ENCODE results near the gene FREY1. TPM values are rescaled to one million over a fixed set of nuclear protein-coding genes. Genes with fewer than 3 reads are reported as not detected.

Gene FREY1
- total and polyA plus RNA-seq, 9 of the 15 experiments (the other 6 are each of a cell fraction or from before 2014, with no cell fraction given) = 0.25 to 1.5 (median 1.1) TPM; not detected in 5

DNA sequence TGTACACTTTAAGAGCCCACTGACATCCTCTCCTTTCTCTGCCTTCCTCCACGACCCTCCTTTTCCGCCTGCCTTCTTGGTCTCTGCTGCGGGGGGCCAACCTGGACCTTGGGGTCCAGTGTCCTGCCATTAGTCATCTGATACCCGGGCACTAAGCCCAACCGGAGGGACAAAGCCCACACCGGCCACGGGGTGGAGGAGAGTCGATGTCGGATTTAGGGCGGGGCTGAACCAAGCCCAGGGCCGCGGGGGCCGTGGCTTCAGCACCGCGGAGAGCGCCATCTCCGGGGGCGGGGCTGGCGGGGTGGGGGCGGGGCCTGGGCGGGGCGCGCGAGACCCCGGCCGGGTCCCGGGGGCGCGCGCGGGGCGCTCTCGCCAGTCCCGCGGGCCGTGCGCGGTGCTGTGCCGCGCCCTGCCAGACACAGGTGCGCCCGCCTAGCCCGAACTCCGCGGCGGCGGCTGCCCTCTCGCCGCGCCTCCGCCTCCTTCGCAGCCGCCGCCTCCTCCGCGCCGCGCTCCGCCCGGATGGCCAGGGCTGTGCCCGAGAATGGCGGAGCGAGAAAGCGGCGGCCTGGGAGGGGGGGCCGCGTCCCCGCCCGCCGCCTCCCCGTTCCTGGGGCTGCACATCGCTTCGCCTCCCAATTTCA lies 21.7 kb downstream of the FREY1 start, which contains the start of gene MAPK8IP1 (continued):
- TF ChIP-seq MAZ (CRISPR knock-in tag; conservative IDR thresholded peaks at IDR 0.05 in 1 of 2, IDR thresholded peaks at IDR 0.05 in 1 of 2) = peak; percentile 37 to 81; a peak in 2 of 4 replicates
- no peak for TF ChIP-seq SMARCA5 (IDR thresholded peaks at IDR 0.05)
- peak; percentile 63 for TF ChIP-seq HMGN3 (IDR thresholded peaks at IDR 0.05; ENCODE audit: borderline replicate concordance, extremely low read depth, insufficient read length, low read depth, low read length)
- peak; percentile 26 to 42; a peak in 1 of 4 replicates for TF ChIP-seq SIN3A (IDR thresholded peaks at IDR 0.05; ENCODE audit: borderline replicate concordance in 2 of 2, control insufficient read depth in 1 of 2, low read depth in 2 of 2, low read length in 2 of 2)
- peak; percentile 33 for TF ChIP-seq ZFP36 (IDR thresholded peaks at IDR 0.05; ENCODE audit: low read depth, low read length, partially characterized antibody)

DNA sequence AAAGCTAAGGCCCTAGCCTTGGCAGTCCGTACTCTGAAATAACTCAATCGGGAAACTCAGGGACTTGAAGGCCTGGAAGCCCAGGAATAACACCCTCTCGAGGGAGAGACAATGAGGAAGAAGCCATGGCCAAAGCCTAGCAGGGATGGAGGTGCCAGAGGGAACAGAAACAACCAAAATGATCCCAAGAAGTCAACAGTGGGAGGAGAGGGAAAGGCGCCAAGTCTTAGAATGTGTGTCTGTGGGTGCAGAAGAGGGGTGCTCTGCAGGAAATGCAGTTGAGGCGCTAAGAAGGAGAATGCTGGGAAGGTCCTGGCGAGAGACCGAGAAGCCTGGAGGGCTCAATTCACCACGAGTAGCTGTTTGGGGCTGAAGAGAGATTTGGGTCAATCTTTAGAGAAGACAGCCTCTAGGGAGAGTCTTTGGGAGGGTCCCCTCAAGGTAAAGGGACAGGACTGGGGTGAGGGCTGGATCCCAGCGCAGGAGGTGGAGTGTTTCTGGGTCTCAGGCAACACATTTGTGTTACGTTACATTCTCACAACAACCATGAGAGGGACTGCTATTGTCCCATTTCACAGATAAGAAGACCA lies 22.4 kb downstream of the FREY1 start:
- Histone ChIP-seq H3K9me3 (replicated peaks; ENCODE audit: control insufficient read depth, insufficient read depth, low read depth, low read length) (no peaks in the 10 kb centered on the region), H3K27me3 (ENCODE audit: control insufficient read depth in 2 of 2, insufficient read depth in 2 of 2, low read length in 2 of 2) (no peaks in the 10 kb centered on the region), H3K9ac (ENCODE audit: insufficient read depth in 1 of 2, low read depth in 2 of 2, low read length in 2 of 2) (no peak overlapping the region), H3K79me2 (ENCODE audit: control insufficient read depth, insufficient read depth, low read length) (no peaks in the 10 kb centered on the region), H3K9me1 (ENCODE audit: control insufficient read depth, insufficient read depth, low read length) (no peaks in the 10 kb centered on the region), H3K27ac (ENCODE audit: extremely low read depth, low read depth, low read length) (no peak overlapping the region), H3K36me3 (ENCODE audit: control insufficient read depth, insufficient read depth, low read length) (peaks cover 21% of the 10 kb centered on the region; the same call in 2 of the 3 replicates), H2AFZ (ENCODE audit: low read depth, low read length) (no peak overlapping the region), H3K4me2 (ENCODE audit: insufficient read depth, low read length) (peak overlapping the region; percentile 39; the same call in 1 of the 2 replicates), H3K4me3 (no peak overlapping the region), H4K20me1 (replicated peaks; ENCODE audit: control insufficient read depth, insufficient read depth, low read length) (peaks cover 30% of the 10 kb centered on the region), H3K4me1 (replicated peaks in 1 of 2; ENCODE audit: control insufficient read depth in 2 of 2, insufficient read depth in 2 of 2, low read length in 2 of 2) (peaks cover 4 to 29% of the 10 kb centered on the region in 2 experiments)
- CTCF ChIA-PET (ENCODE audit: low intra/inter-chr PET ratio) = no interaction called here
- FAIRE-seq (no peak), ATAC-seq (no peak), DNase-seq (ENCODE audit: extremely low read depth in 1 of 4, low spot score in 3 of 4) (no peak)
- in situ Hi-C loops (cut with MboI) (no loop called here), intact Hi-C loops (cut with micrococcal nuclease) (no loop called here)
- 66% methylated on average over 9 of the region's 10 CpGs for WGBS (ENCODE audit: insufficient coverage, low coverage, missing lambda C conversion rate)
- BruUV-seq (replicated peaks) = no TSS peak
- POLR2A ChIA-PET = interaction anchor here (1.2 kb wide), 1 partner anchor 16 kb away, joined by 5 read pairs; no protein-coding TSS in a partner anchor
- TF ChIP-seq SIN3A (IDR thresholded peaks at IDR 0.05; ENCODE audit: borderline replicate concordance in 2 of 2, control insufficient read depth in 1 of 2, low read depth in 2 of 2, low read length in 2 of 2) (peak in 1 of 2 experiments; percentile 4; a peak in 1 of 4 replicates), STAT5B (CRISPR knock-in tag; IDR thresholded peaks at IDR 0.05) (no peak), ZC3H8 (IDR thresholded peaks at IDR 0.05) (no peak), CCNT2 (IDR thresholded peaks at IDR 0.05; ENCODE audit: borderline replicate concordance, extremely low read depth, insufficient read length, low read depth, low read length) (no peak), ZNF586 (CRISPR knock-in tag; conservative IDR thresholded peaks at IDR 0.05) (no peak), THRAP3 (IDR thresholded peaks at IDR 0.05; ENCODE audit: borderline replicate concordance) (no peak), POLR2A (conservative IDR thresholded peaks at IDR 0.05) (0 out of 2 replicates have a peak, but pooled peaks have one; percentile 30), RFX1 (IDR thresholded peaks at IDR 0.05) (no peak)
- TF ChIP-seq, protein P1, sequence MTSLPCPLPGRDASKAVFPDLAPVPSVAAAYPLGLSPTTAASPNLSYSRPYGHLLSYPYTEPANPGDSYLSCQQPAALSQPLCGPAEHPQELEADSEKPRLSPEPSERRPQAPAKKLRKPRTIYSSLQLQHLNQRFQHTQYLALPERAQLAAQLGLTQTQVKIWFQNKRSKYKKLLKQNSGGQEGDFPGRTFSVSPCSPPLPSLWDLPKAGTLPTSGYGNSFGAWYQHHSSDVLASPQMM (CRISPR knock-in tag; IDR thresholded peaks at IDR 0.05) = no peak
- TF ChIP-seq, protein P2, sequence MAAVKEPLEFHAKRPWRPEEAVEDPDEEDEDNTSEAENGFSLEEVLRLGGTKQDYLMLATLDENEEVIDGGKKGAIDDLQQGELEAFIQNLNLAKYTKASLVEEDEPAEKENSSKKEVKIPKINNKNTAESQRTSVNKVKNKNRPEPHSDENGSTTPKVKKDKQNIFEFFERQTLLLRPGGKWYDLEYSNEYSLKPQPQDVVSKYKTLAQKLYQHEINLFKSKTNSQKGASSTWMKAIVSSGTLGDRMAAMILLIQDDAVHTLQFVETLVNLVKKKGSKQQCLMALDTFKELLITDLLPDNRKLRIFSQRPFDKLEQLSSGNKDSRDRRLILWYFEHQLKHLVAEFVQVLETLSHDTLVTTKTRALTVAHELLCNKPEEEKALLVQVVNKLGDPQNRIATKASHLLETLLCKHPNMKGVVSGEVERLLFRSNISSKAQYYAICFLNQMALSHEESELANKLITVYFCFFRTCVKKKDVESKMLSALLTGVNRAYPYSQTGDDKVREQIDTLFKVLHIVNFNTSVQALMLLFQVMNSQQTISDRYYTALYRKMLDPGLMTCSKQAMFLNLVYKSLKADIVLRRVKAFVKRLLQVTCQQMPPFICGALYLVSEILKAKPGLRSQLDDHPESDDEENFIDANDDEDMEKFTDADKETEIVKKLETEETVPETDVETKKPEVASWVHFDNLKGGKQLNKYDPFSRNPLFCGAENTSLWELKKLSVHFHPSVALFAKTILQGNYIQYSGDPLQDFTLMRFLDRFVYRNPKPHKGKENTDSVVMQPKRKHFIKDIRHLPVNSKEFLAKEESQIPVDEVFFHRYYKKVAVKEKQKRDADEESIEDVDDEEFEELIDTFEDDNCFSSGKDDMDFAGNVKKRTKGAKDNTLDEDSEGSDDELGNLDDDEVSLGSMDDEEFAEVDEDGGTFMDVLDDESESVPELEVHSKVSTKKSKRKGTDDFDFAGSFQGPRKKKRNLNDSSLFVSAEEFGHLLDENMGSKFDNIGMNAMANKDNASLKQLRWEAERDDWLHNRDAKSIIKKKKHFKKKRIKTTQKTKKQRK (IDR thresholded peaks at IDR 0.05; ENCODE audit: borderline replicate concordance, low read depth, low read length) = no peak

All from K562 (cell line).